Neural cell (in vitro differentiated cells): ENCODE data around the gene DAGLA. TPM values are rescaled to one million over a fixed set of nuclear protein-coding genes. Genes with fewer than 3 reads are reported as not detected.

Experiments used
- H2AFZ ChIP-seq: fragments of 200-600, 300-800 bp; sonication (generic), shearing (Covaris generic); 2 replicates; pipeline ENCODE4 v1.6.0; 2014; ENCODE audit warnings: low read depth, mild to moderate bottlenecking, antibody characterized with exemption, low read length, moderate library complexity
- H3F3A ChIP-seq: fragments of 200-600 bp; shearing (Covaris generic); 2 replicates; pipeline ENCODE4 v1.6.1; 2016; ENCODE audit warnings: mild to moderate bottlenecking, moderate library complexity, mixed read lengths, antibody characterized with exemption, low read length; ENCODE audit not compliant: insufficient read depth, poor library complexity, severe bottlenecking
- H3K27ac ChIP-seq: fragments of 200-600, 300-800 bp; sonication (generic), shearing (Covaris generic); 2 replicates; pipeline ENCODE4 v1.5.1; 2014; ENCODE audit warnings: mild to moderate bottlenecking, low read length, moderate library complexity
- H3K27me3 ChIP-seq: fragments of 300-800, 200-600 bp; sonication (generic), shearing (Covaris generic); 2 replicates; pipeline ENCODE4 v1.6.0; 2014; ENCODE audit warnings: mild to moderate bottlenecking, low read depth, low read length, moderate library complexity; ENCODE audit not compliant: insufficient read depth
- H3K36me3 ChIP-seq: fragments of 300-800, 200-600 bp; sonication (generic), shearing (Covaris generic); 2 replicates; pipeline ENCODE4 v1.5.1; 2014; ENCODE audit warnings: mild to moderate bottlenecking, antibody characterized with exemption, low read length, moderate library complexity; ENCODE audit not compliant: insufficient read depth
- H3K4me2 ChIP-seq: fragments of 300-800, 200-600 bp; sonication (generic), shearing (Covaris generic); 2 replicates; pipeline ENCODE4 v1.6.0; 2014; ENCODE audit warnings: mild to moderate bottlenecking, low read length
- H3K4me3 ChIP-seq: fragments of 300-800, 200-600 bp; sonication (generic), shearing (Covaris generic); 2 replicates; pipeline ENCODE4 v1.5.1; 2014; ENCODE audit warnings: mild to moderate bottlenecking, low read length, moderate library complexity
- H3K79me2 ChIP-seq: fragments of 200-600 bp; shearing (Covaris generic); replicated peaks from 2 replicates; pipeline ENCODE4 v1.6.0; 2014; ENCODE audit warnings: mild to moderate bottlenecking, low read length, moderate library complexity; ENCODE audit not compliant: insufficient read depth
- H3K9ac ChIP-seq: fragments of 300-800, 200-600 bp; sonication (generic), shearing (Covaris generic); 2 replicates; pipeline ENCODE4 v1.6.1; 2016; ENCODE audit warnings: mild to moderate bottlenecking, low read length, mixed read lengths
- H3K9me2 ChIP-seq: fragments of 200-600 bp; shearing (Covaris generic); 2 replicates; pipeline ENCODE4 v1.6.1; 2016; ENCODE audit warnings: mild to moderate bottlenecking, low read length, mixed read lengths; ENCODE audit not compliant: insufficient read depth
- H3K9me3 ChIP-seq: fragments of 200-600, 300-800 bp; sonication (generic), shearing (Covaris generic); 2 replicates; pipeline ENCODE4 v1.6.1; 2016; ENCODE audit warnings: mild to moderate bottlenecking, mixed run types, low read length, moderate library complexity, mixed read lengths
- H4K20me1 ChIP-seq: fragments of 200-600 bp; shearing (Covaris generic); 2 replicates; pipeline ENCODE4 v1.6.1; 2016; ENCODE audit warnings: mild to moderate bottlenecking, mixed run types; ENCODE audit not compliant: insufficient read depth
- CTCF ChIP-seq: fragments of 450-650 bp; IDR thresholded peaks from 2 replicates; pipeline ENCODE4 v1.5.1; 2014; ENCODE audit warnings: antibody characterized with exemption, mild to moderate bottlenecking, moderate library complexity; ENCODE audit not compliant: poor library complexity, severe bottlenecking
- EP300 ChIP-seq: fragments of 450-650 bp; conservative IDR thresholded peaks from 2 replicates; pipeline ENCODE4 v1.6.1; 2014; ENCODE audit warnings: antibody characterized with exemption, mild to moderate bottlenecking, moderate library complexity; ENCODE audit not compliant: poor library complexity, severe bottlenecking
- EZH2 ChIP-seq: fragments of 200-600, 300-800 bp; shearing (Covaris generic), sonication (generic); IDR thresholded peaks from 2 replicates; pipeline ENCODE4 v1.6.1; 2014; ENCODE audit warnings: antibody characterized with exemption, low read length, borderline replicate concordance, mild to moderate bottlenecking; ENCODE audit not compliant: insufficient read depth, poor library complexity, severe bottlenecking
- MXI1 ChIP-seq: fragments of 450-650 bp; conservative IDR thresholded peaks from 2 replicates; pipeline ENCODE4 v1.6.1; 2014; ENCODE audit warnings: antibody characterized with exemption, mild to moderate bottlenecking; ENCODE audit not compliant: poor library complexity, severe bottlenecking
- POLR2AphosphoS5 ChIP-seq: IDR thresholded peaks from 2 replicates; pipeline ENCODE4 v1.6.1; 2012
- RAD21 ChIP-seq: fragments of 450-650 bp; conservative IDR thresholded peaks from 2 replicates; pipeline ENCODE4 v1.6.1; 2014; ENCODE audit warnings: antibody characterized with exemption, mild to moderate bottlenecking, moderate library complexity
- REST ChIP-seq: IDR thresholded peaks from 2 replicates; pipeline ENCODE4 v1.6.1; 2012; ENCODE audit warnings: borderline replicate concordance
- SMC3 ChIP-seq: fragments of 450-650 bp; conservative IDR thresholded peaks from 2 replicates; pipeline ENCODE4 v1.6.1; 2014; ENCODE audit warnings: antibody characterized with exemption, mild to moderate bottlenecking, moderate library complexity; ENCODE audit not compliant: poor library complexity
- TAF1 ChIP-seq: IDR thresholded peaks from 2 replicates; pipeline ENCODE4 v1.6.1; 2012; ENCODE audit warnings: low read depth
- polyA plus RNA-seq: library from polyadenylated mRNA; depleted of rRNA; stranded (reverse); fragments of >200 nt; gene quantifications from 2 replicates; pipeline ENCODE4 v1.2.3, GENCODE V29; 2014

DAGLA gene
- polyA plus RNA-seq, 1 donor from 2014 or later, result 4.5 TPM

GRCh38 chr11:61650781-61651571 is 29.2 kb upstream of the DAGLA start:
- no peaks in the 10 kb centered on the region for H3F3A ChIP-seq
- no peak overlapping the region for H3K4me3 ChIP-seq
- no peak overlapping the region for H2AFZ ChIP-seq
- TF ChIP-seq SMC3 (no peak), EZH2 (no peak), TAF1 (no peak), CTCF (no peak), EP300 (no peak), MXI1 (no peak), POLR2AphosphoS5 (no peak), REST (no peak), RAD21 (no peak)
- no peaks in the 10 kb centered on the region for H3K9me2 ChIP-seq
- no peak overlapping the region for H3K9ac ChIP-seq
- H3K27ac ChIP-seq, result no peak overlapping the region
- H3K9me3 ChIP-seq, result no peaks in the 10 kb centered on the region
- no peaks in the 10 kb centered on the region for H3K36me3 ChIP-seq
- no peaks in the 10 kb centered on the region for H3K27me3 ChIP-seq
- no peaks in the 10 kb centered on the region for H3K79me2 ChIP-seq
- H4K20me1 ChIP-seq, result no peaks in the 10 kb centered on the region
- no peak overlapping the region for H3K4me2 ChIP-seq

GRCh38 chr11:61652135-61652534 is 28.1 kb upstream of the DAGLA start:
- Histone ChIP-seq H3K9me2 (no peaks in the 10 kb centered on the region), H3K36me3 (no peaks in the 10 kb centered on the region), H4K20me1 (no peaks in the 10 kb centered on the region), H3K27me3 (no peaks in the 10 kb centered on the region), H3K9me3 (no peaks in the 10 kb centered on the region), H3K9ac (no peak overlapping the region), H3K4me2 (no peak overlapping the region), H2AFZ (no peak overlapping the region), H3K27ac (no peak overlapping the region), H3K4me3 (no peak overlapping the region), H3F3A (no peaks in the 10 kb centered on the region), H3K79me2 (no peaks in the 10 kb centered on the region)
- TF ChIP-seq MXI1, result no peak
- TF ChIP-seq REST, result no peak
- TF ChIP-seq SMC3, result no peak
- no peak for TF ChIP-seq RAD21
- TF ChIP-seq TAF1, result no peak
- TF ChIP-seq EZH2, result no peak
- TF ChIP-seq EP300, result no peak
- TF ChIP-seq CTCF, result no peak
- TF ChIP-seq POLR2AphosphoS5, result no peak
